NCI-H460 (cell line): ENCODE results near the gene CCNB2. TPM values are rescaled to one million over a fixed set of nuclear protein-coding genes. Genes with fewer than 3 reads are reported as not detected.

ENCODE experiments used
- DNase-seq: peaks from one replicate; pipeline ENCODE4 v3.0.0-alpha.2; 2016; ENCODE audit warnings: low read depth; ENCODE audit errors: extremely low read depth
- small RNA-seq, 2 experiments: library from RNA; depleted of rRNA; stranded (forward); fragments of <200 nt; gene quantifications; one replicate each; pipeline ENCODE3, GENCODE V24; 2014
- total RNA-seq: library from RNA; depleted of rRNA; stranded (reverse); fragments of >200 nt; shearing (Covaris generic); gene quantifications from 2 replicates; pipeline ENCODE4 v1.2.3, GENCODE V29; 2014; rRNA removed

CCNB2 gene
- total RNA-seq, 1 experiment from 2014 or later: 81.1 TPM

GRCh38 chr15:59165726-59166125, 60.8 kb downstream of the CCNB2 start:
- DNase-seq: no peak

DNA sequence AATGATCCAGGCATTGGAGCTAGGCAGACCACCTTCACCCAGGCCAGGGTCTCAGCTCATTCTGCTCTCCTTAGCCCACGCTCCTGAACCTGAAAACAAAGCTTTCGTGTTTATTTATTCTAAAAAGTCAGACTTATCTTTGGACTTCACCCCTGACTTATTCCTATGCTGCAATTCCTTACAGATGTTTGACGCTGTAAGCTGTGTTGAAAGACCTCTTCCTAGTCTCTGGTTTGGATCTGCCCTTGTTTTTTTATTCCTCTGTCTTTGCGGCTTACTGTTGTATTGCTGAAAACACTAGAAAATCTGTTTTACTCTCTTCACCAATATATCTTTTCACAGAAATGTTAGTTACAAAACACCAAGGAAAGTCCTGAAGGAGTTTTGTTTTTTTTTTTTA, 61.2 kb downstream of the CCNB2 start:
- no peak for DNase-seq

DNA sequence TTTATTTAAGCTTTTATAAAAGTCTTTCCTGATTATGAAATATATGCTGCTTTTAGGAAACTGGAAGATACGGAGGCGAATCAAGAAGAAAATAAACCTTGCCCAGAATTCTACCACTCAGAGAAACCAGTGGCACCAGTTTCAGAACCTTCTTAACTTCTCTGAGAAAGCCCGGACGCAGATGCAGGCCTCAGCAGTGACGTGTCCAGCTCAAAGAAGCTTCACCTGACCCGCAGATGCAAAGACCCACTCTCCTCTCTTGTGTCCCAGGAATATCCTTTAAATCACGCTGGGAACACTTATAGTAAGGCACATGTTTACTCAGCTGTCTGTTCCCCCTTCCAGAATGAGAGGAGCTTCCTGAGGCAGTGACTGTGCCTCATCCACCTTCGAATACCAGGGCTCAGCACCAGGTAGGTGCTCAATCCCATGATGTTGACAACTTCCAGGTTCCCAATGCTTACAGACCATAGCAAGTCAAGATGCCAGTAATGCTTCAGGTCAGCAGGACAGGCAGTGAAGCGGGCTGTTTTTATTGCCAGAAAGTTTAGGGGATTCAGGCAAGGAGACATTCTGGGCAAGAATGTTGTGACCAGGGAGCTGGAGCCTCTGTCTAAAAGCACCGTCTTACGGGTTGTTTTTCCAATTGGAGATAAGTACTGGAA, 61.8 kb downstream of the CCNB2 start:
- no peak for DNase-seq

DNA sequence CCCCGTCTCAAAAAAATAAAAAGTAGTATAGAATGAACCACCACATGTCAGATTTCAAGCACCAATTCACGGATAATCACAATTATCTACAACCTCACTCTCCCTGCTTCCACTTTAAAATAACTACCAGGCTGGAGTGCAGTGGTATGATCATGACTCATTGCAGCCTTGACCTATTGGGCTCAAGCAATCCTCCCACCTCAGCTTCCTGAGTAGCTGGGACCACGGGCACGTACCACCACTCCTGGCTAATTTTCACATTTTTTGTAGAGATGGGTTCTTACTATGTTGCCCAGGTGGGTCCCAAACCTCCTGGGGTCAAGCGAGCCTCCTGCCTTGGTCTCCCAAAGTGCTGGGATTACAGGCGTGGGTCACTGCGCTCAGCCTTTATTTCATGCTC, 63.6 kb downstream of the CCNB2 start:
- DNase-seq: no peak

DNA sequence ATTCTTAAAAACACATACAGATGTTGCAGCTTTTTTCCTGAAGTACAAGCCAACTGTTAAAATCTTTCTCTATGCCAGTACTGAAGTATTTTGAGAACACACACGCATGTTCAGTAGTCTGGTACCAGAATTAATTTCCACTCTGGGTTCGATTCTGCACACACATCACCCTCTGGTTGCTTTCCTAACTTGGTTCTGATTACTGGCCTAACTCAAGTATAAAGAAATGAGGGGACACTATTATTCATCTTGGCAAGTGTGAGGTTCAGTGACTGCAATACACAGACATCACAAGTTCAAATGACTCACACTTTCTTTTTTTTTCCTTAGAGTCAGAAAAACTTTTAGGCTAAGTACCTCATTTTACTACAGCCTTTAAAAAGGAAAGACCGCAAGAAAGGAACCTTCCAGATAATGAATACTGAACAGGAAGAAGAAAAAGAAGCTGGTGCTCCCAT, 64.3 kb downstream of the CCNB2 start:
- DNase-seq: no peak

- no peak for DNase-seq
Measured at GRCh38 chr15:59170295-59171066, 65.5 kb downstream of the CCNB2 start.

DNA sequence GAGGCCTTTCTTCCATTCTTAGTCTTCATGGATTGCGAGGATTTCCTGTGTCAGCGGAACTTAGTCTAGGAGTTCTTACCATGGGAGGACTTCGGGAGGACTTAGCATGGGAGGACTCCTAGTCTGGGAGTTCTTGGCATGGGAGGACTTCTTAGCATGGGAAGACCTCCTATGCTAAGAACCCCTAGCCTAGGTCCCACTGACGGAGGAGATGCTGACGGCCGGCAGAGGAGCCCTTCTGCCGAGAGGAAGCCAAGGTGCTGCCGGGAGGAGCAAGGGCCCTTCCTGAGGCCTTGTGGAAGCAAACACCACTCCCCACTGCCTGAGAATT, 66.1 kb downstream of the CCNB2 start:
- no peak for DNase-seq

DNA sequence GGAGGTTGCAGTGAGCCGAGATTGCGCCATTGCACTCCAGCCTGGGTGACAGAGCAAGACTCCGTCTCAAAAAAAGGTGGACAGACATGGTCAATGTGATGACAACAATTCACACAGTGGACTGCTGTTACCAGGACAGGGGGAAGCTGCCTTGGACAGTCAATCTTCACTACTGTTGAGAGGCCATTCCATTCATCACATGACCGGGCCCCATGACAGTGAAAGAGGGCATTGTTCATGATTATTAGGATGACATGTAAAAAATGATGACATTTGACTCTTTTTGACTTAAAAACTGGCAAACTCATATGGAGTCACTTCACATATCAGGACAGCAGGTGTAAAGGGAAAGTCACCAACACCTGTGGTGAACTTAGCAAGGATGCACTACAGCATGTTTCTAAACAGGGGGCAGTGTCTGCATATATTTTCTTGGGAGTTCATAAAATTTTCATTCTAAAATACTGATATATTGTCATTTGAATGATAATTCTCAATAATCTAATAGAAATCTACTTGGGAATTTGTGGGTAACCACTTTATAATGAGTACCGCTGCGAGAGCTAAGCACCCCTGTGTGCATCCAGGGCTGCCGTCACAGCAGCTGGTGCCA, 67.4 kb downstream of the CCNB2 start:
- no peak for DNase-seq

DNA sequence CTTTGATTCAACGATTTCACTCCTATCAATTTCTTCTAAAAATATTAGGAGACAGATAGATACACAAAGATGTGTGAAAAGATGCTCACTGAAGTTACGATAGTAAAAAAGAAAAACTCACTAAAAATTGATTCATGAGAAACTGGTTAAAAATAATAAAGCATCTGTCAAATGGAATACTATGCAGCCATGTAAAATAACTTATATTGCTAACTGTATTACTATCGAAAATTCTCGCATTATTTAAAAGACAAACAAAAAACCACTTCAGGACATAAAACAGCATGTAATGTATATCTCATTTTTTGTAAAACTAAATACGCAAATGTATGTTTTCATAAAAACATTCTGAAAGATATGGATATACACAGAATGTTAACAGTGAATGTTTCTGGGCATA, 68.2 kb downstream of the CCNB2 start:
- DNase-seq: no peak

DNA sequence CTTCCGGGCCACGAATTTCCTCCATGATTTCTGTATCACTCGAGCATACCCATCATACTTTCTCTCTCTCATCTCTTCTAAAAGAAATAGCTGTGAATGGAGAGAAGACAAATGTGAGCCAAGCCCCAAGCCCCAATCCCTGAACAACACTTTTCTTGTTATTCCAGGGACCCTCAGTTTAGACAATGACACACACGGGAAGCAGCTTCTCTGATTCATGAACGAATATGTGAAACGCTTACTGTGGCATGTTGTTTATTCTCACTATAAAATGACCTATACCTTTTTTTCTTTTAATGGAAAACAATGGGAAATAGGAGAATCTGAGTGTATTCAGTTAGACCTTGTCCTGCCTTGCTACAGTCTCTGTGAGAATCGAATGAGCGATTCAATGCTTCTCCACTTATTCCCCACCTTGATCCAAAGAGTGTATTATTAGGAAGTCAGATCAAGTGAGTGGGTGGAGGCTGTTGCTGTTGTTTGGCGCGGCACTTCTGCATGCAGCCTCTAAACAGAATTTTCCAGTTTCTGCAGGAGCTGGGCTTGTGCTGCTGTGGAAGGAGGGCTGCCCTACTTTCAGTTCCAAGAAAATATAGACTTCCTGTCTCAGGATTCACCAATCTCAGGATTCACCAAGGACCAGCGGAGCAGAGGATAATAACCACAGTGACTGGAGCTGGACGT, 69.3 kb downstream of the CCNB2 start:
- no peak for DNase-seq

Small RNAs within 50 kb of the gene (small RNA-seq; reads per million reads assigned to genes)
- 0.02 to 0.12 reads per million in 2 experiments for gene MIR2116

Other genes with a start within 250 kb of the CCNB2 start
- gene SLTM, start 171.5 kb upstream of the CCNB2 start, total RNA-seq: 83.1 and 114 TPM in 2 replicates
- 3.8 and 4.8 TPM in 2 replicates for gene RNF111, start 117.5 kb upstream of the CCNB2 start, total RNA-seq
- not detected in 2 replicates for gene LDHAL6B, start 101.7 kb downstream of the CCNB2 start, total RNA-seq